Measurements from ENCODE around the gene GON4L.
"Not testable (repeated sequence)": the region's sequence is repeated elsewhere in the genome, so short reads cannot be mapped to it uniquely, and the experiment has no call there.

- TF ChIP-seq POLR2A (IDR thresholded peaks at IDR 0.05; ENCODE audit: low read length); GATA1 (IDR thresholded peaks at IDR 0.05; ENCODE audit: low read depth, low read length): not testable (repeated sequence)
These were observed 108.9 kb downstream of the GON4L start for GRCh38 chr1:155748141-155748540.

All from erythroblast (primary cell).